Panc1 (cell line): ENCODE measurements around the gene CUX1. TPM values are rescaled to one million over a fixed set of nuclear protein-coding genes. Genes with fewer than 3 reads are reported as not detected.

Experiments
- ATAC-seq: fragments of 200-7000 bp; cut with Tn5 transposase; 2 replicates; pipeline ENCODE4 v1.9.1; 2020; ENCODE audit warnings: mild to moderate bottlenecking, moderate library complexity
- BruUV-seq: library from RNA; stranded (reverse); fragments of 400-500 nt; replicated peaks from 2 replicates; lab custom pipeline; 2021; lab: Mats Ljungman, UMichigan
- CTCF ChIA-PET: fragments of 300-600 bp; sonication (Branson Sonifier 250); formaldehyde crosslinking; loops from one replicate; lab custom pipeline; 2022; ENCODE audit warnings: antibody characterized with exemption; lab: Charles Lee
- POLR2A ChIA-PET: fragments of 300-600 bp; sonication (Branson Sonifier 250); formaldehyde crosslinking; loops from one replicate; lab custom pipeline; 2022; ENCODE audit warnings: antibody characterized with exemption; lab: Charles Lee
- DNase-seq: peaks from one replicate; pipeline ENCODE4 v3.0.0-alpha.2; 2010; ENCODE audit warnings: low read depth, low spot score
- H3K27ac ChIP-seq: 2 replicates; pipeline ENCODE4 v1.5.1; 2011; ENCODE audit warnings: mild to moderate bottlenecking, low read length, inconsistent platforms
- H3K27me3 ChIP-seq: fragments of 200-500 bp; sonication (Bioruptor generic); 2 replicates; pipeline ENCODE4 v1.6.0; 2014; ENCODE audit warnings: low read length, inconsistent platforms; ENCODE audit not compliant: control insufficient read depth, insufficient read depth
- H3K36me3 ChIP-seq: fragments of 200-500 bp; sonication (Bioruptor generic); 2 replicates; pipeline ENCODE4 v1.5.1; 2014; ENCODE audit warnings: inconsistent platforms, mild to moderate bottlenecking, low read length, moderate library complexity; ENCODE audit not compliant: control insufficient read depth, insufficient read depth
- H3K4me1 ChIP-seq: 2 replicates; pipeline ENCODE4 v1.5.1; 2011; ENCODE audit warnings: inconsistent platforms, mild to moderate bottlenecking, low read length, moderate library complexity; ENCODE audit not compliant: control insufficient read depth, insufficient read depth
- H3K4me3 ChIP-seq, 2 experiments: 2 replicates each; pipeline ENCODE4 v1.5.1; 2011 to 2012; ENCODE audit warnings: low read depth in 2 of 2, low read length in 2 of 2, mild to moderate bottlenecking in 2 of 2, inconsistent platforms in 1 of 2, moderate library complexity in 1 of 2
- H3K9me3 ChIP-seq: fragments of 200-500 bp; sonication (Bioruptor generic); 2 replicates; pipeline ENCODE4 v1.5.1; 2014; ENCODE audit warnings: low read depth, mild to moderate bottlenecking, inconsistent platforms, low read length, moderate library complexity; ENCODE audit not compliant: control insufficient read depth, insufficient read depth
- CTCF ChIP-seq: fragments of 450-650 bp; IDR thresholded peaks from 2 replicates; pipeline ENCODE4 v1.5.1; 2017; ENCODE audit warnings: mild to moderate bottlenecking
- POLR2AphosphoS5 ChIP-seq: IDR thresholded peaks from 2 replicates; pipeline ENCODE4 v1.6.1; 2012; ENCODE audit warnings: mild to moderate bottlenecking, low read depth, low read length, moderate library complexity
- REST ChIP-seq, 2 experiments: IDR thresholded peaks; 2 replicates each; pipeline ENCODE4 v1.6.1; 2011 to 2012; ENCODE audit warnings: low read depth in 2 of 2, control low read depth in 1 of 2, low read length in 1 of 2, mild to moderate bottlenecking in 1 of 2, moderate library complexity in 1 of 2; ENCODE audit not compliant: insufficient read depth in 1 of 2
- SIN3A ChIP-seq: IDR thresholded peaks from 2 replicates; pipeline ENCODE4 v1.6.1; 2012; ENCODE audit warnings: low read depth, mild to moderate bottlenecking, low read length, moderate library complexity, borderline replicate concordance; ENCODE audit not compliant: insufficient read depth
- TCF7L2 ChIP-seq: IDR thresholded peaks from 2 replicates; pipeline ENCODE4 v1.6.1; 2011; ENCODE audit warnings: mild to moderate bottlenecking, low read depth, low read length, inconsistent platforms
- in situ Hi-C: cut with HindIII; loops from 2 replicates; pipeline ENCODE4 v1.10.0; 2016; ENCODE audit warnings: low sequenced_read_pairs, low pct_unique_long_range_greater_than_20kb
- intact Hi-C: fragments of 100-400 bp; cut with micrococcal nuclease; formaldehyde crosslinking; loops from one replicate; pipeline ENCODE4 v1.10.0; 2022; ENCODE audit not compliant: unreplicated experiment
- total RNA-seq: library from RNA; stranded (reverse); gene quantifications from one replicate; pipeline ENCODE4 v1.2.1, GENCODE V29; 2021; ENCODE audit not compliant: unreplicated experiment

The CUX1 gene
- total RNA-seq, 1 experiment from 2014 or later: 50.9 TPM

- Histone ChIP-seq H3K4me3 (no peak overlapping the region), H3K4me1 (no peaks in the 10 kb centered on the region), H3K27ac (no peak overlapping the region), H3K9me3 (no peaks in the 10 kb centered on the region), H3K27me3 (no peaks in the 10 kb centered on the region), H3K36me3 (no peaks in the 10 kb centered on the region)
- TF ChIP-seq POLR2AphosphoS5 (no peak), CTCF (no peak), TCF7L2 (no peak), SIN3A (no peak), REST (IDR thresholded peaks at IDR 0.05; ENCODE audit: insufficient read depth in 1 of 2, low read depth in 2 of 2, low read length in 1 of 2) (no peak)
- no peak for DNase-seq
- no peak for ATAC-seq
- intact Hi-C loops: no loop called here
- no TSS peak for BruUV-seq
- ChIA-PET POLR2A (no interaction called here), CTCF (interaction anchor here (0.7 kb wide), 1 partner anchor 101 kb away, joined by 11 read pairs; no protein-coding TSS in a partner anchor)
- in situ Hi-C loops: no loop called here
Measured at GRCh38 chr7:102175423-102176170, 358.2 kb downstream of the CUX1 start.

GRCh38 chr7:102178410-102178809, 361.0 kb downstream of the CUX1 start:
- POLR2A ChIA-PET: no interaction called here
- Histone ChIP-seq H3K36me3 (no peaks in the 10 kb centered on the region), H3K9me3 (no peaks in the 10 kb centered on the region), H3K4me3 (no peak overlapping the region), H3K4me1 (no peaks in the 10 kb centered on the region), H3K27me3 (no peaks in the 10 kb centered on the region), H3K27ac (no peak overlapping the region)
- DNase-seq (no peak), ATAC-seq (no peak)
- in situ Hi-C loops (no loop called here), intact Hi-C loops (no loop called here)
- TF ChIP-seq TCF7L2: no peak
- CTCF ChIA-PET: no interaction called here
- BruUV-seq: no TSS peak

GRCh38 chr7:102180727-102181126, 363.3 kb downstream of the CUX1 start:
- H3K27ac ChIP-seq: no peak overlapping the region
- DNase-seq (no peak), ATAC-seq (no peak)
- no peak for TF ChIP-seq REST (IDR thresholded peaks at IDR 0.05; ENCODE audit: insufficient read depth in 1 of 2, low read depth in 2 of 2, low read length in 1 of 2)
- no peak for TF ChIP-seq POLR2AphosphoS5
- no peak for TF ChIP-seq TCF7L2
- no peak for TF ChIP-seq CTCF
- TF ChIP-seq SIN3A: no peak
- no peak overlapping the region for H3K4me3 ChIP-seq
- ChIA-PET CTCF (no interaction called here), POLR2A (no interaction called here)
- BruUV-seq: no TSS peak
- H3K9me3 ChIP-seq: no peaks in the 10 kb centered on the region
- intact Hi-C loops (no loop called here), in situ Hi-C loops (no loop called here)
- no peaks in the 10 kb centered on the region for H3K4me1 ChIP-seq
- H3K27me3 ChIP-seq: no peaks in the 10 kb centered on the region
- no peaks in the 10 kb centered on the region for H3K36me3 ChIP-seq
